Lung (tissue), 12 donors: ENCODE results near the gene NFKBIL1. TPM values are rescaled to one million over a fixed set of nuclear protein-coding genes. Genes with fewer than 3 reads are reported as not detected.

Experiments
- ATAC-seq: fragments of 200-7000 bp; cut with Tn5 transposase; one replicate; pipeline ENCODE4 v1.9.1; 2020; ENCODE audit warnings: moderate number of reproducible peaks; ENCODE audit not compliant: insufficient read depth, low FRiP score
- DNase-seq, 3 donors: peaks; one replicate each; pipeline ENCODE4 v3.0.0-alpha.2; 2013 to 2017
- H3K27ac ChIP-seq, 2 donors: one replicate each; pipeline ENCODE4 v1.5.1; 2013; ENCODE audit warnings: mild to moderate bottlenecking in 2 of 2, moderate library complexity in 2 of 2, control low read depth in 1 of 2, inconsistent platforms in 1 of 2, low read depth in 1 of 2, low read length in 1 of 2
- H3K27me3 ChIP-seq, 3 donors: one replicate each; pipeline ENCODE4 v1.5.1; 2013; ENCODE audit warnings: low read length in 2 of 3; ENCODE audit not compliant: control insufficient read depth in 3 of 3, insufficient read depth in 3 of 3
- H3K36me3 ChIP-seq, 4 donors: one replicate each; pipeline ENCODE4 v1.5.1; 2013; ENCODE audit warnings: low read length in 4 of 4, mild to moderate bottlenecking in 1 of 4, moderate library complexity in 1 of 4; ENCODE audit not compliant: control insufficient read depth in 4 of 4, insufficient read depth in 4 of 4
- H3K4me1 ChIP-seq, 5 donors: one replicate each; pipeline ENCODE4 v1.5.1; 2013; ENCODE audit warnings: low read length in 5 of 5, mild to moderate bottlenecking in 2 of 5, moderate library complexity in 1 of 5; ENCODE audit not compliant: control insufficient read depth in 5 of 5, insufficient read depth in 5 of 5
- H3K4me3 ChIP-seq: one replicate; pipeline ENCODE4 v1.5.1; 2013; ENCODE audit warnings: mild to moderate bottlenecking, control low read depth, moderate library complexity
- H3K9ac ChIP-seq, 2 donors: one replicate each; pipeline ENCODE4 v1.5.1; 2013; ENCODE audit warnings: low read length in 2 of 2, control low read depth in 1 of 2; ENCODE audit not compliant: insufficient read depth in 1 of 2
- H3K9me3 ChIP-seq, 4 donors: one replicate each; pipeline ENCODE4 v1.5.1; 2013; ENCODE audit warnings: low read length in 3 of 4, mild to moderate bottlenecking in 1 of 4, moderate library complexity in 1 of 4; ENCODE audit not compliant: control insufficient read depth in 4 of 4, insufficient read depth in 3 of 4
- CTCF ChIP-seq: IDR thresholded peaks from 2 replicates; pipeline ENCODE4 v1.5.1; 2012; ENCODE audit warnings: mild to moderate bottlenecking; ENCODE audit errors: control extremely low read depth, extremely low read depth
- WGBS, 2 donors: extraction: QIAGEN DNeasy Blood & Tissue Kit; methylation state at CpG; one replicate each; pipeline ENCODE4 v1.1.7; 2013; 5-methylcytosine and 5-hydroxymethylcytosine counted together
- polyA plus RNA-seq, 2 donors: library from polyadenylated mRNA; stranded (reverse); fragments of 200-250 nt; gene quantifications; one replicate each; pipeline ENCODE4 v1.2.1, GENCODE V29; 2013
- total RNA-seq, 2 donors: library from RNA; depleted of rRNA in 1 of 2; stranded (reverse); fragments of >200 nt in 1 of 2; gene quantifications; one replicate each; pipeline ENCODE4 v1.2.1, GENCODE V29; 2014 to 2021
- donor health status: control.
- donor health status: control.
- donor health status: Bipolar disorder and iron deficiency.
- donor health status: healthy.
- donor health status: DM: yes; HTN: yes; CAD: no.

NFKBIL1 gene
- total and polyA plus RNA-seq, 4 donors: 13.5 to 32.2 (median 19.0) TPM

GRCh38 chr6:31578184-31579118, 31.0 kb downstream of the NFKBIL1 start:
- Histone ChIP-seq H3K27me3 (peaks cover 0 to 6% (median 0%) of the 10 kb centered on the region in 3 donors), H3K36me3 (no peaks in the 10 kb centered on the region), H3K27ac (no peak overlapping the region), H3K4me3 (no peak overlapping the region), H3K4me1 (peaks cover 2 to 9% (median 6%) of the 10 kb centered on the region in 5 donors), H3K9ac (no peak overlapping the region), H3K9me3 (no peaks in the 10 kb centered on the region)
- no peak for TF ChIP-seq CTCF
- DNase-seq (no peak), ATAC-seq (no peak)
- WGBS, 2 donors: 85 to 91% methylated on average over 12 of the region's 12 CpGs

- H3K4me3 ChIP-seq: no peak overlapping the region
Observed at GRCh38 chr6:31579119-31579505, 31.7 kb downstream of the NFKBIL1 start.

GRCh38 chr6:31579546-31580437, 32.4 kb downstream of the NFKBIL1 start:
- no peak for DNase-seq
- Histone ChIP-seq H3K9me3 (no peaks in the 10 kb centered on the region), H3K27ac (no peak overlapping the region), H3K4me1 (peaks cover 2 to 9% (median 6%) of the 10 kb centered on the region in 5 donors), H3K9ac (no peak overlapping the region), H3K4me3 (no peak overlapping the region), H3K27me3 (peaks cover 0 to 6% (median 0%) of the 10 kb centered on the region in 3 donors), H3K36me3 (no peaks in the 10 kb centered on the region)
- no peak for ATAC-seq
- WGBS, 2 donors: 88 to 95% methylated on average over 8 of the region's 8 CpGs
- no peak for TF ChIP-seq CTCF

More at GRCh38 chr6:31579119-31579505, 31.7 kb downstream of the NFKBIL1 start:
- Histone ChIP-seq H3K9me3 (no peaks in the 10 kb centered on the region), H3K27ac (no peak overlapping the region), H3K9ac (no peak overlapping the region), H3K36me3 (no peaks in the 10 kb centered on the region), H3K27me3 (peaks cover 0 to 6% (median 0%) of the 10 kb centered on the region in 3 donors), H3K4me1 (peaks cover 2 to 9% (median 6%) of the 10 kb centered on the region in 5 donors)
- no peak for TF ChIP-seq CTCF
- DNase-seq: no peak
- 85 to 90% methylated on average over 3 of the region's 3 CpGs for WGBS, 2 donors
- no peak for ATAC-seq
